Endothelial cell of umbilical vein (primary cell): ENCODE data around the gene CRHR2. TPM values are rescaled to one million over a fixed set of nuclear protein-coding genes. Genes with fewer than 3 reads are reported as not detected.

Experiments
- BruUV-seq: library from RNA; stranded (reverse); fragments of 400-500 nt; replicated peaks from 2 replicates; lab custom pipeline; 2021; lab: Mats Ljungman, UMichigan
- CTCF ChIA-PET: fragments of 300-600, 350-600 bp; sonication (Branson Sonifier 250); formaldehyde crosslinking; loops from one replicate; lab custom pipeline; 2021; ENCODE audit warnings: antibody characterized with exemption, inconsistent platforms; lab: Charles Lee
- POLR2A ChIA-PET: fragments of 300-600, 350-600 bp; sonication (Branson Sonifier 250); formaldehyde crosslinking; loops from one replicate; lab custom pipeline; 2021; ENCODE audit warnings: antibody characterized with exemption, inconsistent platforms; lab: Charles Lee
- DNase-seq: peaks from one replicate; pipeline ENCODE4 v3.0.0-alpha.2; 2011; ENCODE audit warnings: low read depth, low spot score
- FAIRE-seq: peaks from 2 replicates; lab custom pipeline; 2011; peaks lifted over from hg19 to GRCh38; lab: Jason Lieb, UNC
- H2AFZ ChIP-seq: 2 replicates; pipeline ENCODE4 v1.6.0; 2012; ENCODE audit warnings: low read depth, low read length, control low read depth, inconsistent platforms
- H3K27ac ChIP-seq: 2 replicates; pipeline ENCODE4 v1.5.1; 2011; ENCODE audit warnings: low read depth, mild to moderate bottlenecking, control low read depth, low read length, moderate library complexity; ENCODE audit not compliant: insufficient read depth
- H3K27me3 ChIP-seq, 2 experiments: 2 replicates each; pipeline versions ENCODE4 v1.6.0 to v1.6.1; 2011; ENCODE audit warnings: low read length in 2 of 2, mixed read lengths in 1 of 2; ENCODE audit not compliant: control insufficient read depth in 2 of 2, insufficient read depth in 2 of 2
- H3K36me3 ChIP-seq, 2 experiments: 2 replicates in 1 of 2; 3 replicates in 1 of 2; pipeline ENCODE4 v1.5.1; 2011; ENCODE audit warnings: low read length in 2 of 2, mild to moderate bottlenecking in 1 of 2, moderate library complexity in 1 of 2; ENCODE audit not compliant: control insufficient read depth in 2 of 2, insufficient read depth in 2 of 2; ENCODE audit errors: extremely low read depth in 1 of 2
- H3K4me1 ChIP-seq: 3 replicates; pipeline ENCODE4 v1.5.1; 2011; ENCODE audit warnings: mild to moderate bottlenecking, low read length; ENCODE audit not compliant: control insufficient read depth, insufficient read depth; ENCODE audit errors: extremely low read depth
- H3K4me2 ChIP-seq: 2 replicates; pipeline ENCODE4 v1.6.1; 2011; ENCODE audit warnings: low read length, control low read depth, mixed read lengths; ENCODE audit not compliant: insufficient read depth
- H3K4me3 ChIP-seq, 3 experiments: fragments of 200-600 bp in 1 of 3; sonication (generic), shearing (Covaris generic) in 1 of 3; replicated peaks in 1 of 3; 2 replicates each; pipeline ENCODE4 v1.5.1; 2011 to 2016; ENCODE audit warnings: control low read depth in 3 of 3, low read length in 3 of 3, mild to moderate bottlenecking in 2 of 3, inconsistent platforms in 1 of 3, low read depth in 1 of 3, moderate library complexity in 1 of 3; ENCODE audit not compliant: insufficient read depth in 1 of 3
- H3K79me2 ChIP-seq: 2 replicates; pipeline ENCODE4 v1.6.0; 2012; ENCODE audit warnings: low read length, inconsistent platforms; ENCODE audit not compliant: control insufficient read depth, insufficient read depth
- H3K9ac ChIP-seq: replicated peaks from 2 replicates; pipeline ENCODE3; 2011; ENCODE audit warnings: low read length, control low read depth; ENCODE audit not compliant: insufficient read depth; ENCODE audit errors: extremely low read depth
- H3K9me1 ChIP-seq: replicated peaks from 3 replicates; pipeline ENCODE4 v1.6.0; 2011; ENCODE audit warnings: mild to moderate bottlenecking, low read length; ENCODE audit not compliant: control insufficient read depth, insufficient read depth; ENCODE audit errors: extremely low read depth
- H3K9me3 ChIP-seq: replicated peaks from 2 replicates; pipeline ENCODE4 v1.5.1; 2012; ENCODE audit warnings: low read length, inconsistent platforms; ENCODE audit not compliant: control insufficient read depth, insufficient read depth
- H4K20me1 ChIP-seq: replicated peaks from 2 replicates; pipeline ENCODE3; 2011; ENCODE audit warnings: mild to moderate bottlenecking, low read length; ENCODE audit not compliant: control insufficient read depth, insufficient read depth; ENCODE audit errors: extremely low read depth
- CTCF ChIP-seq, 2 donors: IDR thresholded peaks; 1 replicate in 1 of 2; 2 replicates in 1 of 2; pipeline ENCODE4 v1.5.1; 2011; ENCODE audit warnings: low read length in 2 of 2, mild to moderate bottlenecking in 2 of 2, moderate library complexity in 2 of 2, control low read depth in 1 of 2, inconsistent platforms in 1 of 2, low read depth in 1 of 2; ENCODE audit not compliant: insufficient read depth in 1 of 2; ENCODE audit errors: extremely low read depth in 1 of 2
- EZH2 ChIP-seq: IDR thresholded peaks from 2 replicates; pipeline ENCODE4 v1.6.1; 2012; ENCODE audit warnings: borderline replicate concordance, low read depth, mild to moderate bottlenecking, moderate library complexity, low read length, inconsistent platforms; ENCODE audit not compliant: severe bottlenecking
- FOS ChIP-seq: IDR thresholded peaks from 2 replicates; pipeline ENCODE4 v1.6.1; 2011; ENCODE audit warnings: mild to moderate bottlenecking, low read length, moderate library complexity, borderline replicate concordance; ENCODE audit not compliant: insufficient read depth
- GATA2 ChIP-seq: IDR thresholded peaks from 2 replicates; pipeline ENCODE4 v1.7.0; 2011; ENCODE audit warnings: low read depth, mild to moderate bottlenecking, moderate library complexity, mixed read lengths, low read length; ENCODE audit not compliant: insufficient read length, insufficient read depth
- JUN ChIP-seq: IDR thresholded peaks from 2 replicates; pipeline ENCODE4 v1.6.1; 2011; ENCODE audit warnings: borderline replicate concordance, low read depth; ENCODE audit not compliant: insufficient read length, insufficient read depth
- MYC ChIP-seq: IDR thresholded peaks from one replicate; pipeline ENCODE4 v1.6.1; 2011; ENCODE audit warnings: mild to moderate bottlenecking, low read depth, low read length
- POLR2A ChIP-seq: IDR thresholded peaks from 2 replicates; pipeline ENCODE4 v1.6.1; 2012; ENCODE audit warnings: low read depth, mild to moderate bottlenecking, control low read depth, low read length
- POLR2AphosphoS5 ChIP-seq: IDR thresholded peaks from 2 replicates; pipeline ENCODE4 v1.6.1; 2012; ENCODE audit warnings: low read depth, mild to moderate bottlenecking, control low read depth, low read length, moderate library complexity; ENCODE audit not compliant: insufficient read depth
- dilution Hi-C: fragments of 300-500 bp; cut with MboI; formaldehyde crosslinking; loops from one replicate; pipeline ENCODE4 v1.15.0; 2019; ENCODE audit warnings: low sequenced_read_pairs; ENCODE audit not compliant: extremely low pct_ligation_motif_present
- intact Hi-C: fragments of 100-400 bp; cut with micrococcal nuclease; formaldehyde crosslinking; loops from one replicate; pipeline ENCODE4 v1.10.0; 2022
- polyA plus RNA-seq, 4 experiments: library from polyadenylated mRNA; depleted of rRNA in 3 of 4; stranded (reverse) in 3 of 4; unstranded in 1 of 4; fragments of >200 nt; gene quantifications; 2 replicates each; pipeline versions ENCODE4 v1.2.1 to v1.2.3, GENCODE V29; 2011 to 2012; ENCODE audit warnings: missing spikeins in 1 of 4
- total RNA-seq: library from RNA; stranded (reverse); gene quantifications from 2 replicates; pipeline ENCODE4 v1.2.3, GENCODE V29; 2021
- TF ChIP-seq, protein P1 (sequence below): IDR thresholded peaks from 2 replicates; pipeline ENCODE4 v1.6.1; 2011; ENCODE audit not compliant: insufficient read depth, insufficient read length

The CRHR2 gene
- total and polyA plus RNA-seq, 2 donors (not counting 3 experiments of a cell fraction or from before 2014, with no cell fraction given) = not detected

- H4K20me1 ChIP-seq = no peaks in the 10 kb centered on the region
- no peaks in the 10 kb centered on the region for H3K27me3 ChIP-seq
- no peaks in the 10 kb centered on the region for H3K36me3 ChIP-seq
- H3K9me3 ChIP-seq = no peaks in the 10 kb centered on the region
- BruUV-seq = no TSS peak
- dilution Hi-C loops = no loop called here
- FAIRE-seq (no peak), DNase-seq (no peak)
- no peak overlapping the region for H3K9ac ChIP-seq
- H3K4me1 ChIP-seq = no peaks in the 10 kb centered on the region
- ChIA-PET POLR2A (no interaction called here), CTCF (no interaction called here)
- H2AFZ ChIP-seq = no peak overlapping the region
- intact Hi-C loops = no loop called here
- no peaks in the 10 kb centered on the region for H3K9me1 ChIP-seq
- no peak for TF ChIP-seq EZH2
- TF ChIP-seq POLR2A = no peak
- TF ChIP-seq GATA2 = no peak
- TF ChIP-seq MYC = no peak
- no peak for TF ChIP-seq POLR2AphosphoS5
- TF ChIP-seq JUN = no peak
- no peak for TF ChIP-seq FOS
- TF ChIP-seq, protein P1, sequence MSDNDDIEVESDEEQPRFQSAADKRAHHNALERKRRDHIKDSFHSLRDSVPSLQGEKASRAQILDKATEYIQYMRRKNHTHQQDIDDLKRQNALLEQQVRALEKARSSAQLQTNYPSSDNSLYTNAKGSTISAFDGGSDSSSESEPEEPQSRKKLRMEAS = no peak
- no peak for TF ChIP-seq CTCF (IDR thresholded peaks at IDR 0.05; ENCODE audit: extremely low read depth in 1 of 2, insufficient read depth in 1 of 2, low read depth in 1 of 2, low read length in 2 of 2)
- no peak overlapping the region for H3K27ac ChIP-seq
- no peak overlapping the region for H3K4me3 ChIP-seq
- no peaks in the 10 kb centered on the region for H3K79me2 ChIP-seq
- H3K4me2 ChIP-seq = no peak overlapping the region
Measured at GRCh38 chr7:30654296-30655090, 27.8 kb downstream of the CRHR2 start.
